Left ventricle myocardium inferior (tissue), 1 donor: ENCODE data around the gene CERS5. TPM values are rescaled to one million over a fixed set of nuclear protein-coding genes. Genes with fewer than 3 reads are reported as not detected.

Experiments used
- DNase-seq: peaks from one replicate; pipeline ENCODE4 v3.0.0-alpha.2; 2020
- H3K27ac ChIP-seq: fragments of 200-600 bp; replicated peaks from 2 replicates; pipeline ENCODE4 v1.8.0; 2021
- H3K27me3 ChIP-seq: fragments of 200-600 bp; 2 replicates; pipeline ENCODE4 v1.8.0; 2021; ENCODE audit warnings: low read depth
- H3K36me3 ChIP-seq: fragments of 200-600 bp; 2 replicates; pipeline ENCODE4 v1.8.0; 2021
- H3K4me1 ChIP-seq: fragments of 200-600 bp; 2 replicates; pipeline ENCODE4 v1.8.0; 2021
- H3K4me3 ChIP-seq: fragments of 200-600 bp; 2 replicates; pipeline ENCODE4 v1.8.0; 2021; ENCODE audit warnings: mild to moderate bottlenecking, moderate library complexity
- H3K9me3 ChIP-seq: fragments of 200-600 bp; replicated peaks from 2 replicates; pipeline ENCODE4 v1.8.0; 2021
- CTCF ChIP-seq: fragments of 200-600 bp; IDR thresholded peaks from 2 replicates; pipeline ENCODE4 v1.8.0; 2021; ENCODE audit warnings: antibody characterized with exemption, mild to moderate bottlenecking, borderline replicate concordance
- intact Hi-C: fragments of 100-400 bp; cut with micrococcal nuclease; formaldehyde crosslinking; loops from one replicate; pipeline ENCODE4 v1.11.0; 2022
- total RNA-seq: library from RNA; stranded (reverse); fragmentation: NEBNext Ultra II Directional; extraction: Animal tissue kit (Norgen Biotek cat#: 25700); gene quantifications from one replicate; pipeline ENCODE4 v1.2.1, GENCODE V29; 2021
- donor health status: DM: no; HTN: yes; CAD: no; lungs with severe emphysema.

CERS5 gene
- total RNA-seq, 1 donor from 2014 or later, result 7.6 TPM

- intact Hi-C loops, result no loop called here
- Histone ChIP-seq H3K27ac (no peak overlapping the region), H3K9me3 (no peaks in the 10 kb centered on the region), H3K4me3 (no peak overlapping the region), H3K4me1 (peaks cover 51% of the 10 kb centered on the region), H3K27me3 (no peaks in the 10 kb centered on the region), H3K36me3 (peaks cover 17% of the 10 kb centered on the region)
- DNase-seq, result no peak
- TF ChIP-seq CTCF, result no peak
These were observed 20.1 kb upstream of the CERS5 start for GRCh38 chr12:50187084-50187900.

GRCh38 chr12:50186681-50187080 is 19.5 kb upstream of the CERS5 start:
- intact Hi-C loops, result no loop called here
- Histone ChIP-seq H3K4me1 (peaks cover 52% of the 10 kb centered on the region), H3K9me3 (no peaks in the 10 kb centered on the region), H3K27me3 (no peaks in the 10 kb centered on the region), H3K4me3 (no peak overlapping the region), H3K36me3 (peaks cover 14% of the 10 kb centered on the region), H3K27ac (no peak overlapping the region)
- TF ChIP-seq CTCF, result no peak
- no peak for DNase-seq

GRCh38 chr12:50185970-50186663 is 18.9 kb upstream of the CERS5 start:
- no peaks in the 10 kb centered on the region for H3K9me3 ChIP-seq
- H3K36me3 ChIP-seq, result peaks cover 14% of the 10 kb centered on the region
- peaks cover 52% of the 10 kb centered on the region for H3K4me1 ChIP-seq
- TF ChIP-seq CTCF, result no peak
- no peak for DNase-seq
- no peak overlapping the region for H3K4me3 ChIP-seq
- intact Hi-C loops, result no loop called here
- H3K27ac ChIP-seq, result no peak overlapping the region
- H3K27me3 ChIP-seq, result no peaks in the 10 kb centered on the region

- Histone ChIP-seq H3K4me3 (no peak overlapping the region), H3K27me3 (no peaks in the 10 kb centered on the region), H3K9me3 (no peaks in the 10 kb centered on the region), H3K27ac (no peak overlapping the region), H3K4me1 (peaks cover 52% of the 10 kb centered on the region), H3K36me3 (peaks cover 15% of the 10 kb centered on the region)
- DNase-seq, result no peak
- no peak for TF ChIP-seq CTCF
- intact Hi-C loops, result no loop called here
These were observed 18.2 kb upstream of the CERS5 start for GRCh38 chr12:50185301-50185895.

GRCh38 chr12:50184261-50184660 is 17.1 kb upstream of the CERS5 start:
- DNase-seq, result no peak
- intact Hi-C loops, result no loop called here
- H3K4me1 ChIP-seq, result peaks cover 52% of the 10 kb centered on the region
- peaks cover 26% of the 10 kb centered on the region for H3K36me3 ChIP-seq
- no peak overlapping the region for H3K27ac ChIP-seq
- TF ChIP-seq CTCF, result no peak
- H3K27me3 ChIP-seq, result no peaks in the 10 kb centered on the region
- H3K9me3 ChIP-seq, result no peaks in the 10 kb centered on the region
- no peak overlapping the region for H3K4me3 ChIP-seq
